ENCODE results near the gene MPG.

MPG gene

DNA sequence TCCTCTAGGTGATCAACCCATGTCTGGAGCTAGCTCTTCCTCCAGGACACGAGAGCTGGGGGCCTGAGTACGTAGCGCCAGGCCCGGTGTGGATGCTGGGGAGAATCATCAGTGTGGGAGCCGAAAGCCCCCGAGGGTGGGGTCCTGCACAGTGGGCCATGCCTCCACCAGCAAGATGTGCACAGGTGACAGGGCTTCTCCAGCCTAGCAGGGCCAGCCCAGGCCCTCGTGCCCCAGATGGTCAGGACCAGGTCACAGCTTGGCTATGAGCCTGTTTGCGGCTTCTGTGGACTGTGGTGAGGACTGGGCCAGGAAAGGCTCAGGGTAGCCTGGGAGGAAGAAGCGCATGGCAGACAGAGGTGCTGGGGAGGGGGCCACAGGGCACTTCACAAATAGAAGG lies 7.8 kb downstream of the MPG start:
- DNase-seq: no peak

- no peak for DNase-seq
Measured at GRCh38 chr16:86483-86952, 8.5 kb downstream of the MPG start.

GRCh38 chr16:88613-89012 lies 10.6 kb downstream of the MPG start:
- no peak for DNase-seq

DNA sequence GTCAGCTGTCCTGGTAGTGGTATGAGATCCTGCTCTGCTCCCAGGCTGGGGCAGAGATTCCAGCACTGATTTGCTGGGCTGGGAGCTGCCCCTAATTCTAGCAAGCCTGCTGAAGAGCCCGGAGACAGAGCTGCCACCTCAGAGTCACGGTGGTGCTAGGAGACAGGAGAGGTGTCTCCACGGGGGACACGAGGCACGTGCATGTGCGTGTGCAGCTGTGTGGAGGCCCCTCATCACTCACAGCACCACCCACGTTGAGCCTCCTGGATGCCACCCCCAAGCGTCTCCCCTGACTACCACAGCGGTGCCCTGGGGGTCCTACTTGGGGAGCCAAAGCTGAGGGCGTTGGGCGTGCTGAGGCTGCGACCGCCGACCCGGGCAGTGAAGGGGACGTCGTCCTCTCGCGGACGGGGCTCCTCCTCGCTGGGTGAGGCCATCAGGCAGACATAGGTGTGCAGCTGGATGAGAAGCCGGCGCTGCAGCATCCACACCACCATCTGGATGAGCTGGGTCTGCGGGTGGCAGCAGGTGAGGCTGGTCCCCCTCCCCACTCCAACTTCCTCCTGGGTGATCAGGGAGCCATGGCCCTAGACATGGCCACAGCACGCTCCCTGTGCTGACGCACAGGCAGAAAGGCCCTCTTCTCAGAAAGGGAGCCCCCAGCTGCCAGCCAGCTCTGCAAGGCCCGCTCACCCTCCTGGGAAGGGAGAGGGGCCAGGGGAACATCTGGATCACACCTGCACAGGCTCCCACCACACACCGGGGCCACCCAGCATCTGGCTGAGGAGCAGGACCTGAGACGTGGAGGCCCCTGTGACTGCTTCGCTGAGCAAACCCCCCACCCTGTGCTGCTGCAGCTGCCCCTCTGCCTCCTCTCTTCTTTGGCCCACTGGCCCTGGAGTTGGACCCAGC lies 11.6 kb downstream of the MPG start:
- DNase-seq: no peak

DNA sequence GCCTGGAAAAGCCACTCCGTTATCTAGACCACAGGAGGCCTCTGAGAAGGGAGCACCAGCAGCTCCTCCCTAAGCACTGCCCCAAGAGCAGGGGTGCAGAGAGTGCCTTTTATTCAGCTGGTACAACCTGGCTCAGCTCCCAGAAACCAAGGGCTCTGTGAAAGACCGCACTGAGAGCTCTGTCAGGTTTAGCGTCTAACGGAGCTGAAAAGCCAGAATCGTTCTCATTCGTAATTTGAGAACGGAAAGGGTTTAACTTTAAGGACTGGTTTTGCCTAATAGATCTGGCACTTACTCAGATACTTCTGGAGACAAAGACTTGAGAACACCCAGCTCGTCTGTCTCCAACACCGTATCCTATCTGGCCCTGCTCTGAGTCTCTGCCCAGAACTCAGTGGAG lies 13.5 kb downstream of the MPG start:
- no peak for DNase-seq

- DNase-seq: no peak
Measured at GRCh38 chr16:92431-93339, 14.7 kb downstream of the MPG start.

DNA sequence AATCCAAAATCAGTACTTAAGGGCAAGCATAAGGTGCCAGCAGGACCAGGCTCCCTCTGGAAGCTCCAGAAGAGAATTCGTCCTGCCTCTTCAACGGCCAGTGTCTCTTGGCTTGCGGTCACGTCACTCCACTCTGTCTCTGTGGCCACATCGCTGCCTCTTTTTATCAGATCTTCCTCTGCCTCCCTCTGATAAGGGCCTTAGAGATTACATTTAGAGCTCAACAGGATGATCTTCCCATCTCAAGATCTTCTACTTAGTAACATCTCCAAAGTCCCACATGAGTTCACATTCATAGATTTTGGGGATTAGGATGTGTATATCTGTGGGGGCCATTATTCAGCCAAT lies 16.9 kb downstream of the MPG start:
- DNase-seq: no peak

DNA sequence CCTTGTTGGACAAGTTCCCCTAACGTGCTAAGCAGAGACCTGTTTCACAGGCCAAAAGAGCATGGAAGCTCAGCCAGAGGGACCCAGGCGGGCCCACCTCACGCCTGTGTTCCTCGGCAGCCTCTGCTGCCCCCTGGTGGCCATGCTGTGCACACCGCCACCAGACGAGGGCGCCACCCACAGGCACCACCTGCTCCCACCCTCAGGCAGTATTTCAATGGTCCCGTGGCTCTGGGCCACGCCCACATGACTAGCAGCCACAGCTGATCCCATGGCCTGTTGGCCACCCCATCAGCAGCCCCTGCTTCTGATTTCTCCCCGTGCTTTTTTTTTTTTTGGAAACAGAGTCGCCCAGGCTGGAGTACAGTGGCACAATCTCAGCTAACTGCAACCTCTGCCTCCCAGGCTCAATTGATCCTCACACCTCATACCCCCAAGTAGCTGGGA lies 18.9 kb downstream of the MPG start:
- peak; percentile 88 for DNase-seq

GRCh38 chr16:97822-98221 lies 19.8 kb downstream of the MPG start:
- DNase-seq: no peak

DNA sequence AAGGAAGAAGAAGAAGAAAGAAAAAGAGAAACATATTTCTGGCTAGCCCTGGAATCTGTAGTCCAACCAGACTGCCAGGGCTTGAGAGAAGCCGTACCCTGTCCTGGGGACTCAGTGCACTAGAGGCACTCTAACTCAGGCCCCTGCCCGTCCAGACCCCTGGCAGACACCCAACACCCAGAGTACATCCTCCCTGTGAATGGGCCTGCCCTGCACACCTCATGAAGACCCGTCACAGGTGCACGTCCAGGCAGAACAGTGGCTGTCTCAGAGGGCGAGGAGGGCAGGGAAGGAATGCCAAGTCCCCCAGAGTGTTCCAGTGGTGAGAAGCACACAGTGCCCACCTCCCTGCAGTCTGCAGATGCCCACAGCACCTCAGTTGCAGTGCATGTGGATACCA lies 23.0 kb downstream of the MPG start:
- DNase-seq: no peak

DNA sequence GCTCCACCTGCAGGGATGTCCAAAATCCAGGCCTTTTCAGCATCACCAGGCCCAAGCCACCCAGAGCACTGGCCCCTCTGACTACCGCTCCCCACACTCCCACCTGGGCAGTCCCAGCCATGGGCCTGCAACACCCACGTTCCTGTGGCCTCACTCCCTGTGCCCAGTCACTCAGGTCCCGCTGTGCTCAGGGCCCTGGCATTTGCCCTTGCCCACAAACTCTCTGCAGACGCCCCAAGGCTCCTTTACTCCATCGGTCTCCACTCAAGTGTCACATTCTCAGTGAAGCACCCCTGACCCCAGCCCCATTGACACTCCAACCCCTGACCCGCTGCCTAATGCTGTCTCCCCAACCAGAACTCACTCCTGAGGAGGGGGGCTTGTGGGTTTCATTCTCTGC lies 23.6 kb downstream of the MPG start:
- DNase-seq: no peak

- no peak for DNase-seq
Measured at GRCh38 chr16:102060-102855, 24.2 kb downstream of the MPG start.

- DNase-seq: no peak
Measured at GRCh38 chr16:104355-104754, 26.3 kb downstream of the MPG start.

GRCh38 chr16:104928-105327 lies 26.9 kb downstream of the MPG start:
- DNase-seq: no peak

- no peak for DNase-seq
Measured at GRCh38 chr16:105521-105920, 27.5 kb downstream of the MPG start.

DNA sequence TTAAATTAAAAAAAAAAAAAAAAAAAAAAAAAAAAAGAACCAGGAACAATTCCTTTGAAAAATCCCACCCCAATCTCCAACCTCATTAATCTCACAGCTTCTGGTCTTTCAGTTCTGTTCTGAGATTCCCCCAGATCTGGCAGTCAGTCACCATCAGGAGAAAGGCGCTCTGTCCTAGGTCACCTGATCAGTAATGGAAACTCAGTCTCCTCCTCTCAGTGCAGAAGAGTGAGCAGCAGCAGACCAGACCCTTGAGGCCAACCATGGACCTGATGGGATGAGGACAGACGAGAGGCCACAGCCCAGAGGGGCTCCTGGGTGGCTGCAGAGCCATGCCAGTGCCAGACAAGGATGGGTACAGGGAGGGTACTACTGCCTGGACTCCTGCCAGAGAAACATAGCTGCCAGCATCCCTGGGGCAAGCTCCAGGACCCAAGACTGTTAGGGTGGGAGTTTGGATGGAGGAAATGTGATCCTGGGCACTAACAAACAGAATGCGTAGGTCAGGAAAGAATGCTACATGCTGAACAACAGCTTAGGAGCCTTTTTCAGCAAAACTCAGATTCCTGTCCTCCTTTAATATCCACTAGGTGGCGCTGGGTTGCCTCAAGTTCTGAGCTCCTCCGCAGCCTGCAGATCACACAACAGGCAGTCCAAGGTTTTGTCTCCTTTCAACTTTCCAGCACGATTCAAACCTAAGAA lies 28.7 kb downstream of the MPG start:
- peak; percentile 23 for DNase-seq

GRCh38 chr16:112153-112840 lies 34.3 kb downstream of the MPG start:
- DNase-seq: no peak

DNA sequence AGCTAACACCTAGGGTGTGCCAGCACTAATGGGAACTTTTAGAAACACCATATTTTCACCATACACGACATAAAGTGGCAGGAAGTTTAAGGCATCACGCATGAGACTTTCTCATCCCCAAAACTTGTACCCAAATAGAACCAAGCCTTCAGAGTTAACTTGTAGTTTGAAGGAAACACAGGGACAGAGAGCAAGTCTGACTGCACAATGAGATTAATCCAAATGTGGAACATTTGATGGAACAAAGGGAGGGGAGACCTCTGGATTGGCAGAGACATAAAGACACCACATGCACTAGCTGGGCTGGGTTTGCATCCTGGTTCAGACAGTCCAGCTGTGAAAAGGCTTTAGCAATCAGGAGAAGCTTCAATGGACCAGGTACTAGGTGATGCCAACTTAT lies 36.3 kb downstream of the MPG start:
- DNase-seq: no peak

- DNase-seq: no peak
Measured at GRCh38 chr16:116015-116414, 38.0 kb downstream of the MPG start.

- peak; percentile 49 for DNase-seq
Measured at GRCh38 chr16:117379-118365, 39.6 kb downstream of the MPG start.
